Measurements from ENCODE around the gene SLC34A3. TPM values are rescaled to one million over a fixed set of nuclear protein-coding genes. Genes with fewer than 3 reads are reported as not detected.

The SLC34A3 gene
- total RNA-seq, 1 experiment from 2014 or later, result 0.13 TPM

- ChIA-PET CTCF (interaction anchor here (0.6 to 8.9 kb wide), 35 partner anchors 10 to 459 kb away, joined by 3 to 143 read pairs (median 5); partner anchors contain the start of genes EXD3, GRIN1, NOXA1 and NPDC1), POLR2A (interaction anchor here (0.7 to 2.8 kb wide), 8 partner anchors 12 to 194 kb away, joined by 3 to 12 read pairs (median 4); partner anchors contain the start of genes MAN1B1 and TPRN)
- Mint-ChIP-seq H3K4me3 (peak overlapping the region; percentile 77), H3K36me3 (no peaks in the 10 kb centered on the region), H3K27me3 (ENCODE audit: low read depth) (no peaks in the 10 kb centered on the region), H3K9me3 (no peaks in the 10 kb centered on the region), H3K27ac (no peak overlapping the region), H3K4me1 (peaks cover 3% of the 10 kb centered on the region)
- DNase-seq (ENCODE audit: low spot score) (peak; percentile 97), ATAC-seq (peak; percentile 73)
- no peak for TF ChIP-seq SMAD3 (CRISPR knock-in tag; IDR thresholded peaks at IDR 0.05; ENCODE audit: borderline replicate concordance)
- TF ChIP-seq SP1 (CRISPR knock-in tag; conservative IDR thresholded peaks at IDR 0.05), result peak; percentile 76; the same call in 1 of the 2 replicates
- no peak for TF ChIP-seq TP53 (CRISPR knock-in tag; IDR thresholded peaks at IDR 0.05)
- no peak for TF ChIP-seq ZNF121 (CRISPR knock-in tag; IDR thresholded peaks at IDR 0.05)
- no peak for TF ChIP-seq E2F5 (CRISPR knock-in tag; IDR thresholded peaks at IDR 0.05)
- TF ChIP-seq RELA (CRISPR knock-in tag; IDR thresholded peaks at IDR 0.05; ENCODE audit: borderline replicate concordance), result no peak
- peak; percentile 50; the same call in 1 of the 2 replicates for TF ChIP-seq FOXP4 (CRISPR knock-in tag; IDR thresholded peaks at IDR 0.05)
- no peak for TF ChIP-seq ZNF532 (CRISPR knock-in tag; IDR thresholded peaks at IDR 0.05; ENCODE audit: borderline replicate concordance)
- TF ChIP-seq FOXK1 (CRISPR knock-in tag; IDR thresholded peaks at IDR 0.05), result 0 out of 2 replicates have a peak, but pooled peaks have one; percentile 14
- peak; percentile 23; the same call in 1 of the 2 replicates for TF ChIP-seq USF1 (CRISPR knock-in tag; IDR thresholded peaks at IDR 0.05)
- no peak for TF ChIP-seq ZMAT4 (CRISPR knock-in tag; IDR thresholded peaks at IDR 0.05)
- TF ChIP-seq PRDM15 (CRISPR knock-in tag; IDR thresholded peaks at IDR 0.05), result peak; percentile 97
- 0 out of 2 replicates have a peak, but pooled peaks have one; percentile 12 for TF ChIP-seq ZBTB43 (CRISPR knock-in tag; IDR thresholded peaks at IDR 0.05)
- no peak for TF ChIP-seq PREB (CRISPR knock-in tag; IDR thresholded peaks at IDR 0.05; ENCODE audit: borderline replicate concordance)
- TF ChIP-seq ZBTB21 (CRISPR knock-in tag; IDR thresholded peaks at IDR 0.05; ENCODE audit: borderline replicate concordance), result peak; percentile 42; the same call in 1 of the 2 replicates
- TF ChIP-seq AR (CRISPR knock-in tag; IDR thresholded peaks at IDR 0.05), result no peak
Observed at GRCh38 chr9:137223078-137223970, 7.4 kb upstream of the SLC34A3 start.

Measured in WTC11 (cell line).